ENCODE data around the gene GALNT9. TPM values are rescaled to one million over a fixed set of nuclear protein-coding genes. Genes with fewer than 3 reads are reported as not detected.

The GALNT9 gene
- total and polyA plus RNA-seq, 5 donors from 2014 or later: 0.37 to 0.69 (median 0.64) TPM; not detected in 2

DNA sequence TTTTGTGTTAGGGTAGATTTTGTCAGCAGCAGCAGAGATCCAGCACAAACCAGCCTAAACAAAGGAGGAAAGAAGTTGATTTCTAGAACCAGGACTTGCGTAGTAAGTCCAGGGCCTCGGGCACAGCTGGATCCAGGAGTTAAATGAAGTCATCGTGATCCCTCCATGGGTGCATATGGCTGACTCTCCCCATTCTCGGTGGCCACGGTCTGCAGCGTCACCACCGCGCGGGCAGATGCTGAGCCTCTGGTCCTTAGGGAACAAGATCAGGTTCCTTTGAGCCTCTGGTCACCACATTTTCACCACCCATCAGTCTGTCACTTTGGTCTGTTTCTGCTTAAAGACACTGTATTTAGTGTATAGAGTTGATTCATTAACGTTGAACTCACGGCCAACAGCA, 14.8 kb upstream of the GALNT9 start:
- no peaks in the 10 kb centered on the region for H3K4me1 ChIP-seq (ENCODE audit: control insufficient read depth, insufficient read depth, low read length, poor library complexity, severe bottlenecking)
- no peaks in the 10 kb centered on the region for H3K27me3 ChIP-seq (ENCODE audit: control insufficient read depth, insufficient read depth, low read length)
- H3K27me3 Mint-ChIP-seq: no peaks in the 10 kb centered on the region
- ATAC-seq (ENCODE audit: low read depth in 2 of 2) (no peak), DNase-seq (no peak)
- H3K27ac Mint-ChIP-seq: no peak overlapping the region
- no peak overlapping the region for H3K4me3 Mint-ChIP-seq
- H3K36me3 ChIP-seq (ENCODE audit: control insufficient read depth, insufficient read depth, low read length): no peaks in the 10 kb centered on the region
- H3K4me1 Mint-ChIP-seq: peaks cover 0 to 5% (median 0%) of the 10 kb centered on the region in 4 donors
- H3K36me3 Mint-ChIP-seq: no peaks in the 10 kb centered on the region
- H3K4me3 ChIP-seq (ENCODE audit: low read depth, low read length): no peak overlapping the region
- H3K9me3 ChIP-seq (ENCODE audit: control insufficient read depth in 2 of 2, low read length in 2 of 2): no peaks in the 10 kb centered on the region
- H3K9me3 Mint-ChIP-seq: peaks cover 0 to 3% (median 2%) of the 10 kb centered on the region in 7 donors
- no peak overlapping the region for H3K27ac ChIP-seq (ENCODE audit: insufficient read depth, low read length, poor library complexity, severe bottlenecking)

GRCh38 chr12:132343294-132344004, 14.1 kb upstream of the GALNT9 start:
- H3K36me3 ChIP-seq (ENCODE audit: control insufficient read depth, insufficient read depth, low read length): no peaks in the 10 kb centered on the region
- H3K27ac ChIP-seq (ENCODE audit: insufficient read depth, low read length, poor library complexity, severe bottlenecking): no peak overlapping the region
- Mint-ChIP-seq H3K27ac (no peak overlapping the region), H3K4me1 (peaks cover 0 to 5% (median 0%) of the 10 kb centered on the region in 4 donors), H3K36me3 (no peaks in the 10 kb centered on the region), H3K27me3 (no peaks in the 10 kb centered on the region), H3K4me3 (no peak overlapping the region), H3K9me3 (peaks cover 0 to 3% (median 1%) of the 10 kb centered on the region in 7 donors)
- no peaks in the 10 kb centered on the region for H3K4me1 ChIP-seq (ENCODE audit: control insufficient read depth, insufficient read depth, low read length, poor library complexity, severe bottlenecking)
- DNase-seq (no peak), ATAC-seq (ENCODE audit: low read depth in 2 of 2) (no peak)
- H3K27me3 ChIP-seq (ENCODE audit: control insufficient read depth, insufficient read depth, low read length): no peaks in the 10 kb centered on the region
- no peaks in the 10 kb centered on the region for H3K9me3 ChIP-seq (ENCODE audit: control insufficient read depth in 2 of 2, low read length in 2 of 2)
- H3K4me3 ChIP-seq (ENCODE audit: low read depth, low read length): no peak overlapping the region

DNA sequence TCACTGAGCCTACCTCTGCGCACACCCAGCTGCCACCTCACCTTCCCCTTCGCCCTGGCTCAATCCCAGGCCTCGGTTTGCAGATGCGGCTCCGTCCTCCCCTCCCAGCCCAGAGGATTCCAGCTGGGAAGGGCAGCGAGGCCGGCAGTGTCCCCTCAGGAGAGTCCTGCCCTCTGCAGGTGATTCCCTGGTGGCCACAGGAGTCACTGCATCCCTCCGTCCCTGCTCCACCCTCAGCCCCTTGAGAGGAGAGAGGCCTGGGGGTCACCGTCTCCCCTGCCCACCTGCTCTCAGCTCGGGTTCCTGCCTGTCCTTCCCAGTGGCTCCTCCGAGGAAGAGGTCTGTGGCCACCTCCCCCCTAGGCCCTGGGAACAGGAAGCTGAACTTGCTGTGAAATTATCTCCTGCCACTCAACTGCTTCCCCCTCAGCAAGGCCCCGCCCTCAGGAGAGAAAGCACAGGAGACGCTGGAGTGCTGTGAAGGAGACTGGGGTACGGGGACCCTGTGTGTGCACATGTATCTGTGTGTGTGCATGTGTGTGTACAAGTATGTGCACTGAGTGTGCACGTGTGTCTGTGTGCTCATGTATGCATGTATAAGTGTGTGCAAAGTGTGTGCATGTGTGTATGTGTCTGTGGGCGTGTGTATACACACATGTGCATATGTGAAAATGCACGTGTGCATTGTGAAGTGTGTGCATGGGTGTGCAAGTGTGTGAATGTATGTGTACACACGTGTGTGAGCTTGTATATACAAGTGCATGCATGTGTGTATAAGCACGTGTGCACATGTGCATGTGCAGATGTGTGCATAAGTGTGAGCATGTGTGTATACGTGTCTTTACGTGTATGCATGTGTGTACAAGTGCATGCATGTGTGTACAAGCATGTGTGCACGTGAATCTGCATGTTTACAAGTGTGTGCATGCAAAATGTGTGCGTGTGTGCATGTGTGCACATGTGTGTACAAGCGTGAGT, 13.2 kb upstream of the GALNT9 start:
- Mint-ChIP-seq H3K36me3 (no peaks in the 10 kb centered on the region), H3K4me1 (peaks cover 0 to 5% (median 0%) of the 10 kb centered on the region in 4 donors), H3K4me3 (no peak overlapping the region), H3K9me3 (peaks cover 0 to 3% (median 0%) of the 10 kb centered on the region in 7 donors), H3K27ac (peak overlapping the region in 1 of 3 donors; percentile 26), H3K27me3 (no peaks in the 10 kb centered on the region)
- ATAC-seq (ENCODE audit: low read depth in 2 of 2): no peak
- no peak overlapping the region for H3K27ac ChIP-seq (ENCODE audit: insufficient read depth, low read length, poor library complexity, severe bottlenecking)
- DNase-seq: no peak
- H3K36me3 ChIP-seq (ENCODE audit: control insufficient read depth, insufficient read depth, low read length): no peaks in the 10 kb centered on the region
- no peaks in the 10 kb centered on the region for H3K27me3 ChIP-seq (ENCODE audit: control insufficient read depth, insufficient read depth, low read length)
- H3K4me3 ChIP-seq (ENCODE audit: low read depth, low read length): no peak overlapping the region
- H3K9me3 ChIP-seq (ENCODE audit: control insufficient read depth in 2 of 2, low read length in 2 of 2): no peaks in the 10 kb centered on the region
- H3K4me1 ChIP-seq (ENCODE audit: control insufficient read depth, insufficient read depth, low read length, poor library complexity, severe bottlenecking): no peaks in the 10 kb centered on the region

DNA sequence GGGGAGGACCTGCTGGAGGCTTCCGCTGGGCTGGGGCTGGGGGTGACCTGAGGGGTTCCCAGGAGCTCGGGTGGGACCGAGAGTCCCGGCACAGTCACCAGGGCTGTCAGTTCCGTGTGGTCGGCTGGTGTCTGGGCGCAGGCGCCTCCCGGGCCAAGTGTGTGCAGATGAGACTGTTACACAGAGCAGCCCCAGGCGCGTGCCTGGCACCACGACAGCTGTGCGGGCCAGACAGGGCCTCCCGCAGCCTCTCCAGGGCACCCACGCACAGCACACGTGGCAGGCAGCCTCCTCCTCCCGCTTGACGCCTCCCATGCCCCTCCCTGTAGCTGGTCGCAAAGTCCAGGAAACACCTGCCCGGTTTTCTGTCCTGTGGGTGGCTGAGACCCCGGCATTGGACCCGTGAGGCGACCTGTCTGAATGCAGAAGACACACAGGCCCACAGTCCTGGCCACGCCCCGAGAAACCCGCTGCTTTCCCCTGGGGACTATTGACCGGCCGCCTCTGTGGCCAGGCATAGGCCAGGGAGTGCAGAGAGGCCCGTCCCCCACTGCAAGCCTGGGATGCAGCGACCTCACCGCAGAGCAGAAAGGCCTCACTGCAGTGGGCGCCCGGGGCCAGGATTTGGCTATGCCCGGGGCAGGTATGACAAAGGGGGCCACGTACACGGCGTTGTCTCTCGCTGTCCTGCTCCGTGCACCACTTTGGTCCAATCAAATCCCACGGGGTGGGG, 12.1 kb upstream of the GALNT9 start:
- peaks cover 0 to 4% (median 0%) of the 10 kb centered on the region in 7 donors for H3K9me3 Mint-ChIP-seq
- H3K4me1 Mint-ChIP-seq: peaks cover 0 to 5% (median 0%) of the 10 kb centered on the region in 4 donors
- H3K9me3 ChIP-seq (ENCODE audit: control insufficient read depth in 2 of 2, low read length in 2 of 2): no peaks in the 10 kb centered on the region
- no peak for ATAC-seq (ENCODE audit: low read depth in 2 of 2)
- no peak overlapping the region for H3K4me3 ChIP-seq (ENCODE audit: low read depth, low read length)
- H3K36me3 Mint-ChIP-seq: no peaks in the 10 kb centered on the region
- no peak overlapping the region for H3K27ac Mint-ChIP-seq
- no peaks in the 10 kb centered on the region for H3K4me1 ChIP-seq (ENCODE audit: control insufficient read depth, insufficient read depth, low read length, poor library complexity, severe bottlenecking)
- no peak for DNase-seq
- no peaks in the 10 kb centered on the region for H3K27me3 Mint-ChIP-seq
- no peak overlapping the region for H3K27ac ChIP-seq (ENCODE audit: insufficient read depth, low read length, poor library complexity, severe bottlenecking)
- H3K4me3 Mint-ChIP-seq: no peak overlapping the region
- no peaks in the 10 kb centered on the region for H3K36me3 ChIP-seq (ENCODE audit: control insufficient read depth, insufficient read depth, low read length)
- no peaks in the 10 kb centered on the region for H3K27me3 ChIP-seq (ENCODE audit: control insufficient read depth, insufficient read depth, low read length)

GRCh38 chr12:132340266-132341035, 11.1 kb upstream of the GALNT9 start:
- ATAC-seq (ENCODE audit: low read depth in 2 of 2) (no peak), DNase-seq (no peak)
- Mint-ChIP-seq H3K27ac (no peak overlapping the region), H3K4me3 (no peak overlapping the region), H3K36me3 (no peaks in the 10 kb centered on the region), H3K27me3 (no peaks in the 10 kb centered on the region), H3K9me3 (peaks cover 0 to 4% (median 0%) of the 10 kb centered on the region in 7 donors), H3K4me1 (peaks cover 0 to 5% (median 0%) of the 10 kb centered on the region in 4 donors)
- Histone ChIP-seq H3K36me3 (ENCODE audit: control insufficient read depth, insufficient read depth, low read length) (no peaks in the 10 kb centered on the region), H3K4me3 (ENCODE audit: low read depth, low read length) (no peak overlapping the region), H3K4me1 (ENCODE audit: control insufficient read depth, insufficient read depth, low read length, poor library complexity, severe bottlenecking) (no peaks in the 10 kb centered on the region), H3K27me3 (ENCODE audit: control insufficient read depth, insufficient read depth, low read length) (no peaks in the 10 kb centered on the region), H3K27ac (ENCODE audit: insufficient read depth, low read length, poor library complexity, severe bottlenecking) (no peak overlapping the region), H3K9me3 (ENCODE audit: control insufficient read depth in 2 of 2, low read length in 2 of 2) (no peaks in the 10 kb centered on the region)

- no peaks in the 10 kb centered on the region for H3K9me3 ChIP-seq (ENCODE audit: control insufficient read depth in 2 of 2, low read length in 2 of 2)
- no peak for ATAC-seq (ENCODE audit: low read depth in 2 of 2)
- H3K27me3 ChIP-seq (ENCODE audit: control insufficient read depth, insufficient read depth, low read length): no peaks in the 10 kb centered on the region
- H3K27ac ChIP-seq (ENCODE audit: insufficient read depth, low read length, poor library complexity, severe bottlenecking): no peak overlapping the region
- no peaks in the 10 kb centered on the region for H3K4me1 ChIP-seq (ENCODE audit: control insufficient read depth, insufficient read depth, low read length, poor library complexity, severe bottlenecking)
- H3K27me3 Mint-ChIP-seq: no peaks in the 10 kb centered on the region
- DNase-seq: no peak
- no peak overlapping the region for H3K4me3 ChIP-seq (ENCODE audit: low read depth, low read length)
- H3K36me3 Mint-ChIP-seq: no peaks in the 10 kb centered on the region
- no peak overlapping the region for H3K27ac Mint-ChIP-seq
- H3K4me3 Mint-ChIP-seq: no peak overlapping the region
- peaks cover 0 to 5% (median 0%) of the 10 kb centered on the region in 7 donors for H3K9me3 Mint-ChIP-seq
- peaks cover 0 to 5% (median 0%) of the 10 kb centered on the region in 4 donors for H3K4me1 Mint-ChIP-seq
- no peaks in the 10 kb centered on the region for H3K36me3 ChIP-seq (ENCODE audit: control insufficient read depth, insufficient read depth, low read length)
These were observed 10.5 kb upstream of the GALNT9 start for GRCh38 chr12:132339856-132340255.

DNA sequence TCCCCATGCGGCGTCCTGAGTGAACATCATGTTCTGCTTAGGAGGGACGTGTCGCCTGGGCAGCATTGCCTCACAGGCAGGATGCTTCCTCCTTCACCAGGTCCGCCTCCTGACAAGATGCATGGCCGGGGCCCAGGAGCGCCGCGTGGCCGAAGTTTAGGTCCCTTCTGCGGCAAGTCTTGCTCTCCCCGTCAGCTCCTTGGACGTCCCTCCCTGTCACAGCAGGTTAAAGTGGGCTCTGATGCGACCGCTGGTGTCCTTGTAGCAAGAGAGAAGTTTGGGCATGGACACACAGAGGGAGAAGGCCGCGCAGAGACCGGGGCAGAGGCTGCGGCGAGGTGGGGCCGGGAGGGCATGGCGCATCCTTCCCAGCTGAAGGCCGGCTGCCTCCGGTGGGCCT, 9.4 kb upstream of the GALNT9 start:
- Histone ChIP-seq H3K4me1 (ENCODE audit: control insufficient read depth, insufficient read depth, low read length, poor library complexity, severe bottlenecking) (no peaks in the 10 kb centered on the region), H3K36me3 (ENCODE audit: control insufficient read depth, insufficient read depth, low read length) (no peaks in the 10 kb centered on the region), H3K27me3 (ENCODE audit: control insufficient read depth, insufficient read depth, low read length) (no peaks in the 10 kb centered on the region), H3K4me3 (ENCODE audit: low read depth, low read length) (no peak overlapping the region), H3K27ac (ENCODE audit: insufficient read depth, low read length, poor library complexity, severe bottlenecking) (no peak overlapping the region), H3K9me3 (ENCODE audit: control insufficient read depth in 2 of 2, low read length in 2 of 2) (no peaks in the 10 kb centered on the region)
- DNase-seq (no peak), ATAC-seq (ENCODE audit: low read depth in 2 of 2) (no peak)
- H3K4me1 Mint-ChIP-seq: peaks cover 0 to 5% (median 0%) of the 10 kb centered on the region in 4 donors
- H3K27ac Mint-ChIP-seq: no peak overlapping the region
- peaks cover 0 to 5% (median 0%) of the 10 kb centered on the region in 7 donors for H3K9me3 Mint-ChIP-seq
- H3K36me3 Mint-ChIP-seq: no peaks in the 10 kb centered on the region
- H3K4me3 Mint-ChIP-seq: no peak overlapping the region
- no peaks in the 10 kb centered on the region for H3K27me3 Mint-ChIP-seq
